ENCODE data around the gene RANBP1. TPM values are rescaled to one million over a fixed set of nuclear protein-coding genes. Genes with fewer than 3 reads are reported as not detected.

RANBP1 gene
- total RNA-seq, 2 experiments from 2014 or later = 402 to 506 TPM

DNA sequence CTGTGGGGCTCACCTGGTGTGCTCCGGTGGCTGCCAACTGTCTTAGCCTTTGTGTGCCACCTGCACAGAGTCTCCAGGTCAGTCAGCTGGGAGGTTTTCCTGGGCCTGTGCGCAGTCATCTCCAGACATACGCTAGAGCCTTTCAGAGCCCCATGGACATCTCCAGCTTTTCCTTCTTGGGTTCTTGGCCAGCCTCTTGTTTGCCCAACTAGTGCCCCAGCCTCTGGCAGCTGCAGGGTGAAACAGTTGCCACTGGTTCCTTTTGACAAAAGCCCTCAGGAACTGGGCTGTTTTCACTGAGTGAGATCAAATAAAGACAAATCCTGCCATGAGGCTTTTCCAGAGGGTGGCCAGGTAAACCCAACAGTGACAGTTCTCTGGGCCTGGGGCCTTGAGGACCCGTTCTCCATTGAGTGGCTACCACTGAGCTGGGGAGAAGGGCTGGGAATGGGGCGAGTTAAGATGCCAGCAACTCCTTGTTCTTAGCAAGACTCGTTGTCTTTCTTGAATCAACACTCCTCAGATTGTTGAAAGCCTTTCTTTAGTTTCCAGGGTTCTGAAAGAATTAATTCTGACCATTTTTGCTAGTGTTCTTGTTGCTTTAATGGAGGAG is 16.7 kb upstream of the RANBP1 start:
- ChIA-PET POLR2A (no interaction called here), CTCF (interaction anchor here (0.7 to 1.1 kb wide), 3 partner anchors 9 to 13 kb away, joined by 3 to 6 read pairs (median 3); no protein-coding TSS in a partner anchor)
- ATAC-seq = no peak
- peaks cover 2% of the 10 kb centered on the region for H3K9me3 Mint-ChIP-seq (ENCODE audit: low read depth)
- peaks cover 68% of the 10 kb centered on the region for H3K36me3 Mint-ChIP-seq (ENCODE audit: low read depth)
- intact Hi-C loops (cut with DNase I, micrococcal nuclease) = loop anchor here in 1 of 2 experiments (5.0 kb wide), 1 partner anchor 52 kb away; no protein-coding TSS in a partner anchor
- peaks cover 72% of the 10 kb centered on the region for H3K4me1 Mint-ChIP-seq
- no peaks in the 10 kb centered on the region for H3K27me3 Mint-ChIP-seq
- peak overlapping the region; percentile 84 for H3K27ac Mint-ChIP-seq
- DNase-seq = no peak
- H3K4me3 Mint-ChIP-seq = no peak overlapping the region

DNA sequence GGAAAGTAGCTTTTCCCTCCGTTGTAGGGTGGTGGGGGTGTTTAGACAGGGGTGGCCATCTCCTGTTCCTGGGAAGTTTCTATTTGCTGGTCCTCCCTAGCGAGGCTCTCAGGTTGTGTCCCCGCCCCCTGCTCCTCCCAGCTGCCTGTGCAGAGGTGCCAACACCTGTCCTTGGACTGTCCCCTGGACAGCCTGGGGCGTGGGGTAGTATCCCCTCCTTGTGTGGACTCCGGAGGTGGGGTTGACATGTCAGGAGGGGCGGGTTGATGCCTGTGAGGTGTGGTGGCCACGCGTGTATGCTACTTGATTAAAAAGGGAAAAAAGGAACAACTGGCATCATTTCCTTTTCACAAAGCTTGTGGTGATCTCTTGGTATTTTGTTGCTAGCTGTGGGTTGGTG is 14.3 kb upstream of the RANBP1 start:
- ATAC-seq (no peak), DNase-seq (no peak)
- Mint-ChIP-seq H3K4me3 (no peak overlapping the region), H3K36me3 (ENCODE audit: low read depth) (peaks cover 50% of the 10 kb centered on the region), H3K27ac (peak overlapping the region; percentile 84), H3K9me3 (ENCODE audit: low read depth) (no peaks in the 10 kb centered on the region), H3K4me1 (peaks cover 51% of the 10 kb centered on the region), H3K27me3 (no peaks in the 10 kb centered on the region)
- POLR2A ChIA-PET = interaction anchor here (0.7 to 2.1 kb wide), 4 partner anchors 9 to 81 kb away, joined by 3 to 5 read pairs (median 4); partner anchors contain the start of gene TANGO2
- CTCF ChIA-PET = interaction anchor here (1.2 to 2.6 kb wide), 3 partner anchors 10 to 15 kb away, joined by 3 to 16 read pairs (median 5); partner anchors contain the start of gene RANBP1
- intact Hi-C loops (cut with DNase I, micrococcal nuclease) = loop anchor here (2.0 to 5.0 kb wide), 2 partner anchors 21 to 64 kb away; partner anchors contain the start of gene DGCR8 (in 1 of the 2)

DNA sequence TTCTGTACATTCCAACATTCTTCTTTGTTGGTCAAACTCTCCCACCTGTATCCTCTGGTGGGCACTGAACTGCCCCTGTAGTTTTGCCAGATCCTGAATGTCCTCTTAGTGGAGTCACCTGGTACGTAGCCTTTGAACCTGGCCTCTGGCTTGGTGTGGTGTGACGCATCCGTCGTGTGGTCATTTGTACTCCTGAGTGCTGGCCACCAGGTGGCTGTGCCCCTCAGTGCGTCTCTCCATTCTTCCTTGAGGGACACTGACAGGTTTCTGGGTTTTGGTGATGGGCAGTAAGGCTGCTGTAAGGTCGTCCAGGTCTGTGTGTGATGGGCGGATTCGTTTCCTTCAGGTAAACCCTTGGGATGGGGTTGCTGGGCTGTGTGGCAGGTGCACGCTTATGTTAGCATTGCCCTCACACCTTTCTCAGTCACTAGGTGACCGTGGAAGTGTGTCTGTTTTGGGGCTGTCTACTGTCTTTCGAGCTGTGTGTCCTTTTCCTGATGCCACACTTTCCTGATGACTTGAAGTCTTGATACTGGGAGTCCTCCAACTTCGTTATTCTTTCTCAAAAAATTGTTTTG is 13.6 kb upstream of the RANBP1 start:
- H3K4me3 Mint-ChIP-seq = no peak overlapping the region
- H3K27me3 Mint-ChIP-seq = no peaks in the 10 kb centered on the region
- CTCF ChIA-PET = interaction anchor here (2.6 kb wide), 1 partner anchor 9 kb away, joined by 16 read pairs; no protein-coding TSS in a partner anchor
- DNase-seq (no peak), ATAC-seq (no peak)
- peaks cover 49% of the 10 kb centered on the region for H3K4me1 Mint-ChIP-seq
- POLR2A ChIA-PET = interaction anchor here (2.1 kb wide), 1 partner anchor 82 kb away, joined by 5 read pairs; the partner anchor contains the start of gene TANGO2
- intact Hi-C loops (cut with DNase I, micrococcal nuclease) = loop anchor here in 1 of 2 experiments (5.0 kb wide), 1 partner anchor 65 kb away; no protein-coding TSS in a partner anchor
- peak overlapping the region; percentile 83 for H3K27ac Mint-ChIP-seq
- no peaks in the 10 kb centered on the region for H3K9me3 Mint-ChIP-seq (ENCODE audit: low read depth)
- H3K36me3 Mint-ChIP-seq (ENCODE audit: low read depth) = peaks cover 49% of the 10 kb centered on the region

GRCh38 chr22:20105456-20106204 is 10.3 kb upstream of the RANBP1 start:
- Mint-ChIP-seq H3K36me3 (ENCODE audit: low read depth) (peaks cover 34% of the 10 kb centered on the region), H3K9me3 (ENCODE audit: low read depth) (no peaks in the 10 kb centered on the region), H3K4me3 (no peak overlapping the region), H3K27me3 (no peaks in the 10 kb centered on the region), H3K4me1 (peaks cover 20% of the 10 kb centered on the region), H3K27ac (peak overlapping the region; percentile 25)
- intact Hi-C loops (cut with DNase I, micrococcal nuclease) = no loop called here
- ChIA-PET CTCF (interaction anchor here (0.6 to 1.5 kb wide), 4 partner anchors 10 to 23 kb away, joined by 3 read pairs; no protein-coding TSS in a partner anchor), POLR2A (no interaction called here)
- no peak for ATAC-seq
- no peak for DNase-seq

DNA sequence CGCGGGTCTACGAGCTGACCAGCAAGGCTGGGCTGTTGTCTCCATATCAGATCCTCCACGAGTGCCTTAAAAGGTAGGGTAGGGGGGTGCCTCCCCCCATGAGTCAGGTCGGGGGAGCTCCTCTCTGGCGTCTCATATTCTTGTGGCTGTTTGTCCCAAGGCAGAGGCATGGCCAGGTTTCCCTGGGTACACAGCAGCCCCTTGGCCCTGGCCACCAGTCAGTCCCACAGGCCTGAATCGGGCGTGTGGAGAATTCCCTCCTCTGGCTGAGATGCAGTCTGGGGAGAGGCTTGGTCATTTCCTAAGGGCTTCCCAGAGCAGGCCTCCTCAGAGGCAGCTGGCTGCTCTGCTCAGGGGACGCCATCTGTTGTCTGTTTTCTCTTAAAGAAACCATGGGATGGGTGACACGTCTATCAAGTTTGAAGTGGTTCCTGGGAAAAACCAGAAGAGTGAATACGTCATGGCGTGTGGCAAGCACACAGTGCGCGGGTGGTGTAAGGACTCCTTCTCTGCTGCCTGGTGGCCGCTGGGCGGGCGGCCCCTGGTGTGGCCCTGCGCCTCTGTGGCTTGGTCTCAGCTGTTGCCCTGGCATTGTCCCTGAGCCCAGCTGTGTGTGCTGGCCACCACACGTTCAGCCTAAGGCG is 9.6 kb upstream of the RANBP1 start:
- no peak overlapping the region for H3K4me3 Mint-ChIP-seq
- H3K9me3 Mint-ChIP-seq (ENCODE audit: low read depth) = no peaks in the 10 kb centered on the region
- ChIA-PET CTCF (interaction anchor here (1.5 kb wide), 1 partner anchor 17 kb away, joined by 3 read pairs; no protein-coding TSS in a partner anchor), POLR2A (no interaction called here)
- H3K27me3 Mint-ChIP-seq = no peaks in the 10 kb centered on the region
- DNase-seq = no peak
- H3K4me1 Mint-ChIP-seq = peaks cover 20% of the 10 kb centered on the region
- no peak overlapping the region for H3K27ac Mint-ChIP-seq
- ATAC-seq = no peak
- peaks cover 33% of the 10 kb centered on the region for H3K36me3 Mint-ChIP-seq (ENCODE audit: low read depth)
- intact Hi-C loops (cut with DNase I, micrococcal nuclease) = no loop called here

DNA sequence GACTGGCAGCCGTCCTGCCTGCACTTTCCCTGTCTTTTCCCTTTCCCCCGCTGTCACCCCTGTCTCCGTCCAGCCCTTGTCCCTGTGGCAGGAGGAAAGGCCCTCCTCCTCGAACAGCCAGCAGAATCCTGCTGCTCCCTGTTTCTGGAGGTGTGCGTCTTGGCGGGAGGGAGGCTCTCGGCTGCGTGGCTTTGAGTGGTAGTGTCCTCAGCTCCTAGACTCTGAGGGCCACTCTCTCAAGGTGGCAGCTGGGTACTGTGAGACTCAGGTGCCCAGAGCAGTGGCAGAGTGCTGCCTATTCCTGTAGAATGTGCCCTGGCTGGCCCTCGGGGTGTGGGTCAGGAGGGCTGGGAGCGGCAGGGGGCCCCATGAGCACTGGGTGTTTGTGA is 9.1 kb upstream of the RANBP1 start:
- Mint-ChIP-seq H3K36me3 (ENCODE audit: low read depth) (peaks cover 30% of the 10 kb centered on the region), H3K9me3 (ENCODE audit: low read depth) (no peaks in the 10 kb centered on the region), H3K4me1 (peaks cover 19% of the 10 kb centered on the region), H3K27me3 (no peaks in the 10 kb centered on the region), H3K4me3 (no peak overlapping the region), H3K27ac (no peak overlapping the region)
- ChIA-PET POLR2A (no interaction called here), CTCF (no interaction called here)
- intact Hi-C loops (cut with DNase I, micrococcal nuclease) = no loop called here
- DNase-seq = no peak
- no peak for ATAC-seq

- ChIA-PET POLR2A (interaction anchor here (0.6 kb wide), 1 partner anchor 23 kb away, joined by 3 read pairs; no protein-coding TSS in a partner anchor), CTCF (interaction anchor here (1.1 kb wide), 1 partner anchor 9 kb away, joined by 6 read pairs; no protein-coding TSS in a partner anchor)
- H3K27ac Mint-ChIP-seq = peak overlapping the region; percentile 39
- no peaks in the 10 kb centered on the region for H3K9me3 Mint-ChIP-seq (ENCODE audit: low read depth)
- intact Hi-C loops (cut with DNase I, micrococcal nuclease) = no loop called here
- no peaks in the 10 kb centered on the region for H3K27me3 Mint-ChIP-seq
- ATAC-seq = no peak
- H3K4me1 Mint-ChIP-seq = peaks cover 18% of the 10 kb centered on the region
- peaks cover 25% of the 10 kb centered on the region for H3K36me3 Mint-ChIP-seq (ENCODE audit: low read depth)
- DNase-seq = no peak
- H3K4me3 Mint-ChIP-seq = no peak overlapping the region
These were observed 8.4 kb upstream of the RANBP1 start for GRCh38 chr22:20107471-20107901.

GRCh38 chr22:20107951-20108756 is 7.8 kb upstream of the RANBP1 start:
- ATAC-seq = no peak
- Mint-ChIP-seq H3K9me3 (ENCODE audit: low read depth) (no peaks in the 10 kb centered on the region), H3K36me3 (ENCODE audit: low read depth) (peaks cover 24% of the 10 kb centered on the region), H3K27me3 (no peaks in the 10 kb centered on the region), H3K4me1 (peaks cover 16% of the 10 kb centered on the region), H3K4me3 (no peak overlapping the region), H3K27ac (peak overlapping the region; percentile 43)
- ChIA-PET CTCF (interaction anchor here (1.0 to 1.3 kb wide), 3 partner anchors 7 to 11 kb away, joined by 3 to 6 read pairs (median 4); no protein-coding TSS in a partner anchor), POLR2A (interaction anchor here (0.5 to 1.0 kb wide), 3 partner anchors 9 to 36 kb away, joined by 3 to 4 read pairs (median 3); partner anchors contain the start of gene TRMT2A)
- intact Hi-C loops (cut with DNase I, micrococcal nuclease) = no loop called here
- DNase-seq = no peak

DNA sequence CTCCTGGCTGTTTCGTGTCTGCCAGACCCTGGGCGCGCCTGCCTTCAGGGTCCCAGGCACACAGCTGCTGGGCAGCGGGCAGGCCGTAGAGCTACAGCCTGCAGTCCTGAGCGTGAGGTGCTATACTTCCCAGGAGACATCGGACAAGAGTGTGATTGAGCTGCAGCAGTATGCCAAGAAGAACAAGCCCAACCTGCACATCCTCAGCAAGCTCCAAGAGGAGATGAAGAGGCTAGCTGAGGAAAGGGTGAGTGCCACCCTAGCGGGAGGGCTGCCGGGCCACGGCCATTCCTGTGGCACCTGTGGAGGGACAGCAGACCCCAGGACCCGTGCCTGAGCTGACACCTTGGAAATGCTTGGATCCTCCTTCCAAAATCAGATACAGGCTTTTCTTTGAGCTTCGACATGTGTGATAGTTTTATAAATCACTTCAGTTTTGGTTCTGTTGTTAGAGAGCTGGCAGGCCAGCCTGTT is 7.1 kb upstream of the RANBP1 start:
- no peaks in the 10 kb centered on the region for H3K27me3 Mint-ChIP-seq
- H3K27ac Mint-ChIP-seq = peak overlapping the region; percentile 43
- intact Hi-C loops (cut with DNase I, micrococcal nuclease) = no loop called here
- POLR2A ChIA-PET = interaction anchor here (0.6 to 1.0 kb wide), 3 partner anchors 9 to 30 kb away, joined by 3 to 8 read pairs (median 4); partner anchors contain the start of gene TRMT2A
- CTCF ChIA-PET = interaction anchor here (1.0 to 1.3 kb wide), 3 partner anchors 8 to 12 kb away, joined by 3 to 6 read pairs (median 4); no protein-coding TSS in a partner anchor
- peaks cover 24% of the 10 kb centered on the region for H3K36me3 Mint-ChIP-seq (ENCODE audit: low read depth)
- H3K4me1 Mint-ChIP-seq = peaks cover 17% of the 10 kb centered on the region
- no peaks in the 10 kb centered on the region for H3K9me3 Mint-ChIP-seq (ENCODE audit: low read depth)
- H3K4me3 Mint-ChIP-seq = no peak overlapping the region
- ATAC-seq = no peak
- no peak for DNase-seq
